ENCODE measurements around the gene NSUN4. TPM values are rescaled to one million over a fixed set of nuclear protein-coding genes. Genes with fewer than 3 reads are reported as not detected.

Gene NSUN4
- total and polyA plus RNA-seq, 10 of the 15 experiments (the other 5 are each of a cell fraction or from before 2014, with no cell fraction given): 22.1 to 80.2 (median 29.6) TPM

GRCh38 chr1:46301808-46302640 is 38.6 kb upstream of the NSUN4 start (continued):
- TF ChIP-seq CUX1 (IDR thresholded peaks at IDR 0.05; ENCODE audit: insufficient replicate concordance, low read depth, low read length) (no peak), STAT1 (conservative IDR thresholded peaks at IDR 0.05) (0 out of 2 replicates have a peak, but pooled peaks have one; percentile 79), CHD2 (IDR thresholded peaks at IDR 0.05; ENCODE audit: borderline replicate concordance, low read depth, low read length) (no peak), NBN (IDR thresholded peaks at IDR 0.05) (no peak), RCOR1 (conservative IDR thresholded peaks at IDR 0.05; ENCODE audit: low read depth, low read length) (0 out of 2 replicates have a peak, but pooled peaks have one; percentile 73), SREBF2 (IDR thresholded peaks at IDR 0.05; ENCODE audit: low read length) (no peak), SMARCA5 (IDR thresholded peaks at IDR 0.05) (peak; percentile 91), SMAD1 (IDR thresholded peaks at IDR 0.05; ENCODE audit: low read depth, partially characterized antibody) (no peak), IRF5 (IDR thresholded peaks at IDR 0.05; ENCODE audit: borderline replicate concordance) (no peak), RAD21 (IDR thresholded peaks at IDR 0.05; ENCODE audit: insufficient read depth, low read depth, low read length) (peak; percentile 64), NR2F1 (conservative IDR thresholded peaks at IDR 0.05) (no peak; the same call in 1 of the 2 replicates), ZSCAN29 (IDR thresholded peaks at IDR 0.05) (peak; percentile 27; the same call in 1 of the 2 replicates), SUZ12 (IDR thresholded peaks at IDR 0.05; ENCODE audit: unreplicated experiment) (no peak), E4F1 (IDR thresholded peaks at IDR 0.05; ENCODE audit: borderline replicate concordance, partially characterized antibody) (no peak)

All from GM12878 (cell line).